ENCODE data around the gene SENP8.

The SENP8 gene

DNA sequence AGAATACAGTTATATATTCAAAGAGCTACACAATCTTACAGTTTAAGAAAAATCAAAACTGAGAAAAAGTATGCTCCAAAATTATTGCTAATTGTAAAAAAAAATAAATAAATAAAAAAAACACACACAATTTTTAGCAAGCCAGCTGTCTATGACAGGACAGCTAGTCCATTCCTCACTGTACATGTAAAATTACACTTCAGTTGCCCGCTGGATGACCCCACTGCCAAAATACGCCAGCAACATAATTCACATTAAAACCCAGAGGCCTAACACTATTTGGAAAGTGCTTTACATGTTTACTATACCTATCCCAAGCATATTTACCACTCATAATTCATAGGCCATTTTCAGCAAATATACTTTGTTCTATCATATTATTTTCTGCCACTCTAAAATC is 6.1 kb upstream of the SENP8 start:
- no peak overlapping the region for H3K27ac ChIP-seq
- no peak overlapping the region for H3K4me3 ChIP-seq

DNA sequence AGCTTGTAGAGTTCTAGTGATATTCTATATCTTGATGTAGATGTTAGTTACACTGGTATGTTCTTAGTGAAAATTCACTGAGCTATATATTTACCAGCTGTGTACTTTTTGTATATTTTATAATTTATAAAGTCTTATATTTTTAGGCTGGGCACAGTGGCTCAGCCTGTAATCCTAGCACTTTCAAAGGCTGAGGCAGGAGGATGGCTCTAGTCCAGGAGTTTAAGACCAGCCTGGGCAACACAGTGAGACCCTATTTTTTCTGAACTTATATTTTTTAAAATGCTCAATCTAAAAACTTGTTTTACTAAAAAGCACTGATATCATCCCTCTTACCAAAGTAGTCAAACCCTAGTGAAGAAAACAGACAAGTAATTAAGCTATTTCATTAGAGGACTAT is 5.4 kb upstream of the SENP8 start:
- Histone ChIP-seq H3K4me3 (no peak overlapping the region), H3K27ac (no peak overlapping the region)

DNA sequence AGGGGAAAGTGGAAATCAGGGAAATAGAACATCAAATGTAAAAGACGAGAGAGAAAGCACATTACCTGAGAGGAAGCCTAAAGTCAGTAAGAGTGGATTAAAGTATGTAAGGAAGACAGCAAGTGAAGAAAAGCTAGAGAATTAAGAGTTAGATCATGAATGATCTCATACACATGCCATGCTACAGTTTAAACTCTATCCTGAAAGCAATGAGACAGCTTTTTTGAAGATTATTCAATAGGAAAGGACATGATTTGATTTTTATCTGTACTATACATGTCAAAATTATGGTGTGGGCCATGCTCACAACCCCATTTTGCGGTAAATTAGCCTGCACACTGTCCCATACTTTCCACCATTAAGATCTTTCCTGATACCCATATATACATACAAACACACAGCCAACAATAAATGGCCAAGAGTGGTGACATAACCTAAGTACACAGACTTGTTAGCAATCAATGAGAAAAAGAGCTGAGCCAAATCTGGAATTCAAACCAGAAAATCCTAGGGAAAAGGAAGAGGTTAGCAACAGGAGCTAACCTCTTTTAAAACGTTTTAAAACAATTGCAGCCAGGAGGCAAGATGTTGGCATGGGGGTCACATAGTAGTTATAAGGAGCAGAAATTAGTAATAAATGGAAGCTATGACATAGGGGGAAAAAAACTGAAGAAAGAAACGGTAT is 4.7 kb upstream of the SENP8 start:
- no peak overlapping the region for H3K4me3 ChIP-seq
- no peak overlapping the region for H3K27ac ChIP-seq

DNA sequence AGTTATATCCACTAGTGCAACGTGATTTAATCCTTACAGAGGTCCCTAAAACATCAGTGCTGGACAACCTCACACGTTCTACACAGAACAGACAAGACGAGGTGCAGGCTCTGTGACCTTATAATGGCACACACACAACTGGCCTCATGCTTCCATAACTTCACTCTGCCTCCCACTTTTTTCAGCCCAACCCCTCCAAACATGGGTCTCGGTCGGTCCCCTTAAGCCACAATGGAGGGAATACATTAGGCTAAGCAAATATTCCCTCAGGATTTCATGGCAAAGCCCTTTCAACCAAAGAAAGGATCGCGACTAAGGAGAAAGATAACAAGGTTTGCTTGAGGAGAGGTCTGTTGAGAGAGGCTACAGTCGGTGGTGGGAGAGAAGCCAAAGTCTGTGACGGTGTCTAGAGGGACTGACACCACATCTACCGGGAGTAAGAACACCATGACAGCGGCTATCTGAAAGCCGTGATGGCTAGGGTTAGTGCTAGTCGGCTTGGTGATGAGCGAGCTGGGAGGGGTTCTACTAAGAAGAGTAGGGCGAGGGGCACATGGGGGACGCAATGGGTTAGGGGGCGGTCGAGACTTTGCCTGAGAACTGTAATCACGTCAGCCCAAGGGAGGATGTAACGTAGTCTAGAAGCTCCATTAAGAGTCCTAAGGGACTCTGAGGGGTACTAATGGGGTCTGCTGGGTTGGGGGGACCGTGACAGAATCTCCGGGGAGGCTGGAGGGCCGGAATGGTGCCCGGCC is 1.3 kb upstream of the SENP8 start:
- peak overlapping the region; percentile 74 to 94 (median 90) for H3K4me3 ChIP-seq
- peak overlapping the region in 20 of 21 experiments; percentile 72 to 97 (median 96) for H3K27ac ChIP-seq

DNA sequence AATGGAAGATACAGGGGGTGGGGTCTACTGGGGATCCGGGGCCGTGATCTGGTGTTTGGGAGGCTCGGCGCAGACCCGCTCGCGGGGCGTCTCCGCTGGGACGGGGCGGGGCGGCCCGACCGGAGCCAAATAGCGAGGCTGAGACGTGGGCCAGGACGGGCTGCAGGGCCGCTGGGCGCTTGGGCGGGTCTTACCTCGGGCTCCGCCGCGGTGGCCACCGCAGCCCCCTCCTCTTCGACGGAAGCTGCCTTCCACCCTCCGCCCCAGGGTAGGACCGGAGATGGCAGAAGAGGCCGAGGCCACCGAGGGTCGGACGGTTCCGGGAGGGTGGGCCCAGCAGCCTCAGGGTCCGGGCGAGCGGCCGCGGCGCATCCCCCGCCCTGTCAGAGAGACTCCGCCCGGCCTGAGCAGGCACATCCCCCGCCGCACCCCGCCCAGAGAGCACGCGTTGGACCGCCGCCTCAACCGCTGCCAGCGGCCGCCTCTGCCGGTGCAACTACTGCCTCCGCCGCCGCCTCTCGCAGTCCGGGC is 652 bp upstream of the SENP8 start:
- Histone ChIP-seq H3K27ac (peak overlapping the region; percentile 72 to 97 (median 95)), H3K4me3 (peak overlapping the region; percentile 74 to 94 (median 90))

DNA sequence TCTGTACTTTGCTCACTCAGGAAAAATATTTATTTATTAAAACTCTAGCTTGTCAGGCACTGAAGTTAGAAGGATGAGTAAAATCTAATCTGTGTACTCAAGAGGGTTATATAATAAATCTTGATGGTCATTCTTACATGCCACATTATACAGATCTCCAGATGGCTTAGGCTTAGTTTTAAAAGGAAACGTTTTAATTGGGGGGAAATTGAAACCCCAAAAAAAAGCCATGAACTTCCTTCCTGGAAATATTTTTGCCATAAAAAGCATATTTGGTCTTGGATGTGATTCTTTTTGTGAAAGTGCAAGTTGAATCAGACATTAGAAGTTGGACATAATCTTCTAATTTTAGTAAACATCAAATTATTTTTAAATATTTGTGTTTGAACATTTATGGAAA is 6.0 kb downstream of the SENP8 start:
- Histone ChIP-seq H3K27ac (no peak overlapping the region), H3K4me3 (no peak overlapping the region)

DNA sequence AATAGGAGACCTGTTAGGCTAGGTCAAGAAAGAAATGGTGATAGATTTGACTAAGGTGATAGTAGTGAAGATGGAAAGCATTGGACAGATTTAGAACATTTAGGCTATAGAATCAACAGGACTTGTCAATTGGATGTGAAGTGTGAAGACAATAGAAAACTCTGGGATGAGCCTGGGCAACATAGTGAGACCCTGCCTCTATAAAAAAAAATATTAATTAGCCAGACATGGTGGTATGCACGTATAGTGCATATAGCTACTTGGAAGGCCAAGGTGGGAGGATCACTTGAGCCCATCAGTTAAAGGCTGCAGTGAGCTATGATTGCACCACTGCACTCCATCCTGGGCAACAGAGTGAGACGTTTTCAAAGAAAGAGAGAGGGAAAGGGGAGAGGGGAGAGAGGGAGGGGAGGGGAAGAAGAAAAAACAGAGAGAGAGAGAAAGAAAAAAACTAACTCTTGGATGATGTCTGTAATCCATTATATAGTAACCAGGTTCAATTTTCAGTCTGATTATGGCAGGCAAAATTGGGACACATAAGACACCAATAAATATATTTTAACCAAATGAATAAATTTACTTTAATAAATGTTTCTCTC is 9.6 kb downstream of the SENP8 start:
- H3K4me3 ChIP-seq: no peak overlapping the region
- H3K27ac ChIP-seq: no peak overlapping the region

DNA sequence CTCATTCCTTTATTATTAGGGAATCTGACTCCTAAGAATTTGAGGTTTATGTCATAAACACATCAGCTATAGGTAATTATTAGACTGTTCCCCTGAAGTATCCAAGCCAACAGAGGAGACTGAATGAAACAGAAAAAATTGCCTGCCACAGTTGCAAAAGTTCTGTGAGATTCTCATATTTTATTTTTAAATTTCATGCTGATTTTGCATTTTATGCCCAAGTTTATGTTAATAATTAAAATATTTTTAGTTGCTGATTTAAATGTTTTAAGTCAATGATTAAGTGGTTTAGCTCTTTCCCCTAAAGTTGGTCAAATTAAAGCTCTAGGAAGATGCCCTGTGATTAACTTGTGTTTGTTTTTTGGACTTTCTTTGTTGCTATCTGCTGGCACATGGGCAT is 10.2 kb downstream of the SENP8 start:
- H3K4me3 ChIP-seq: no peak overlapping the region
- H3K27ac ChIP-seq: no peak overlapping the region

DNA sequence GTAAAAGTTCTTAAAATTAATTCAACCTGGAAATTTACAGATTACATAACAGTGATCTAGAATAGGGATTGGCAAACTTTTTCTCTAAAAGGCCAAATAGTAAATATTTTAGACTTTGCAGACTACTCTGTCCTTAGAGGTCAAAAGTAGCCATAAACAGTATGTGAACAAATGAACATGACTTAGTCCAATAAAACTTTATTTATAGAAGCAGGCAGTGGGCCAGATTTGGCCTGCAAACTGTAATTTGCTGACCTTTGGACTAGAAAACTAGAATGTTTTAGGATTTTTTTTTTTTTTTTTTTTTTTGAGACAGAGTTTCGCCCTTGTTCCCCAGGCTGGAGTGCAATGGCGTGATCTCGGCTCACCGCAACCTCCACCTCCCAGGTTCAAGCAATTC is 12.1 kb downstream of the SENP8 start:
- Histone ChIP-seq H3K27ac (no peak overlapping the region), H3K4me3 (no peak overlapping the region)

DNA sequence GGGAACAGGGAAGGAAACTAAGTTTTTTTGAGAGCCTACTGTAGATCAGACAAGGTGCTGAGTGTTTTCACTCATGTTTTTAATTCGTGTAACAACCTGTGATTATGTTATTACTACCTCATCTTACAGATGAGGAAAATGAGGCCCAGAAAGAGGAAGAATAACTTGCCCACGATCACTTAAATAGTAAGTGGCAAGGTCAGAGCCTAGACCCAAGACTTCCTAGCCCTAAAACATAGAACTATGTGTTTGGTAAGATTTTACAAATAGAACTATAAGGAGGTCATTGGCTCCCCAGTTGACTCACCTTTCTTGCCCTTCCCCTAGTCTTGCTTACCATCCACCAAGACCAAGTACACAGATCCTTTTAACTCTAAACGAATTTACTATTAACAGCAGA is 13.7 kb downstream of the SENP8 start:
- Histone ChIP-seq H3K27ac (no peak overlapping the region), H3K4me3 (no peak overlapping the region)

DNA sequence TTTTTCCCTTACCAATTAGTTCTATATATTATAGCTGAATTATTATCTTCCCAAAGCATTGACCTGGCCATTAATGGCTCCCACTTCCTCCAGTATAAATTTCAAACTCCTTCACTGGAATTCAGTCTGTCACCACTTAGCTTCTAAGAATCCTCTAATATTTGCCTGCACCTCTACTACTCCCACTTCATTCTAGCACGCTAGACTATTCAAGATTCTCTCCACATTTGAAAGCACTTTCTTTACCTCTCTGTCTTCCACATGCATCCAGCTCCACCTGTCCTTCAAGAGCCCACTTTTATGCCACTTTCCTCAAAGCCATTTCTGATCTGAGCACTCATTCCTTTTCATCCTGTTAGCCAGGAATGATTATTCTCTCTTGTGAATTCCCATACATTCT is 15.0 kb downstream of the SENP8 start:
- Histone ChIP-seq H3K4me3 (no peak overlapping the region), H3K27ac (no peak overlapping the region)

DNA sequence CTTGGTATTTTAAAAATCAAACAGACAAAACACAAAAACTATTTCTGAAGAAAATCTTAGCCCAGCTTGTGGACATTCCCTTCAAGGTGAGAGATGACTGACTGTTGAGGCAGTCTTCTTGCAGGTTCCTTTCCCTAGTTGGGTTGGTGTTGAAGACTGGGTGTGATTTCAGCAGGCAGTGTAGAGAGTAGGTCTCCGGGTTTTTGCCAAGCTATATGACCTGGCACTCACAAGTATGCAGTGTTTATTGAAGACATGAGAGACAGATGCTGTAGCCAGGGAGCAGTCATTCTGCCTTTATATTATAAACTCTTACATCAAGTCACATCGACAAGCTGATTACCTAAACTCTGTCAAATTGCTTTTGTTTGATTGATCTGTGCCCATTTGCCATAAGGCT is 17.5 kb downstream of the SENP8 start:
- no peak overlapping the region for H3K27ac ChIP-seq
- no peak overlapping the region for H3K4me3 ChIP-seq

DNA sequence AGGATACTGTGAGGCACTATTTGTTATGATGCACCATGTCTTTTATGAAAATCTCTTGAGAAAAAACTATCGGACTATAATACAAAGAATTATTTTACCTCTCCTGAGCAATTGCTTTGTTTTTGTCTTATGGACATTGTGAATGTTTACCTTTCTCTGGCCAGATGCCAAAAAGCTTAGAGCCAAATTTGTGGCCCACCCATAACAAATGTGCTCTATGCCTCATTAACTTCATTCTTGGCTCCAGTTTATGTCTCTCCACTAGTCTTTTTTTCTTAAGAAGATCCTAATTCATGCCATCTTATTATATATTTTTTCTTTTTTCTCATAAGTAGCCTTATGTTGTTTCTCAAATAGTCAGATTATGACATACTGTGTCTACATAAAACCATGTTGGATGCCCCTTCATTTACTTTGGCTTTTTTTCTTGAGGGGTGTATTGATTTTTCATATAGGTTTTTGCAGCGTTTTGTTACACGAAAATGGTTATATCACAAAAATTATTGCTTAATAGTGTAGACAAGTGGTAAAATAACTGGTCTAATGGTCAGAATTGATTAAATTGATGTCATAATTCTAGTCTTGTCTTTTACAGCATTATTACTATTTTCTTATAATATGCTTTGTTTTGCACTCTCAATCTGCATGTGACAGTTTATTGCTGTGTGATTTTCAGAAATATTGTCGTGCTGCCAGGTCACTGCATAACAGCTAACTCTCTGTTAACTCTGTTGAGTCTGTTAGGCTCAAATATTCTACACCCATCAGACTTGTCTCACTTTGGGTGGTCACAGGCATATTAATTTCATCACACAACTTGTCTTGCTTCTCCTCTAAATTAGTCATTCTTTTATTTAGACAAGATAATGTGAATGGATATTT is 18.2 kb downstream of the SENP8 start:
- Histone ChIP-seq H3K4me3 (no peak overlapping the region), H3K27ac (no peak overlapping the region)

DNA sequence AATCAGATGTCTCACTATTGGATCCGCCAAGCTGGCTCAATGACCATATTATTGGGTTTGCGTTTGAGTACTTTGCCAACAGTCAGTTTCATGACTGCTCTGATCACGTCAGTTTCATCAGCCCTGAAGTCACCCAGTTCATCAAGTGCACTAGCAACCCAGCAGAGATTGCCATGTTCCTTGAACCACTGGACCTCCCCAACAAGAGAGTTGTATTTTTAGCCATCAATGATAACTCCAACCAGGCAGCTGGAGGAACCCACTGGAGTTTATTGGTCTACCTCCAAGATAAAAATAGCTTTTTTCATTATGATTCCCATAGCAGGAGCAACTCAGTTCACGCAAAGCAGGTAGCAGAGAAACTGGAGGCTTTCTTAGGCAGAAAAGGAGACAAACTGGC is 21.5 kb downstream of the SENP8 start:
- Histone ChIP-seq H3K27ac (no peak overlapping the region), H3K4me3 (no peak overlapping the region)

DNA sequence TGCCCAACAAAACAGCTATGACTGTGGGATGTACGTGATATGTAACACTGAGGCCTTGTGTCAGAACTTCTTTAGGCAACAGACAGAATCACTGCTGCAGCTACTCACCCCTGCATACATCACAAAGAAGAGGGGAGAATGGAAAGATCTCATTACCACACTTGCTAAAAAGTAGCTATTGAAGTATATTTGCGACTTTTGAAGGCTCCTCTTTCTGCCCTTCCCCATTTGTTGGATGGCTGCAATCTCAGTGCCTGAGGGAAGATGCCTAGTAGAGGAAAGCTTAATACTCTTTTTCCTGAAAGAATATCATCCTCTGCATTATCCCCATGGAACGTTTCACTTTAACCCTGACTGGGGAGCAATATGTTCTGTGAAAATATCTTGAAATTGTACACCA is 21.9 kb downstream of the SENP8 start:
- Histone ChIP-seq H3K4me3 (no peak overlapping the region), H3K27ac (no peak overlapping the region)

DNA sequence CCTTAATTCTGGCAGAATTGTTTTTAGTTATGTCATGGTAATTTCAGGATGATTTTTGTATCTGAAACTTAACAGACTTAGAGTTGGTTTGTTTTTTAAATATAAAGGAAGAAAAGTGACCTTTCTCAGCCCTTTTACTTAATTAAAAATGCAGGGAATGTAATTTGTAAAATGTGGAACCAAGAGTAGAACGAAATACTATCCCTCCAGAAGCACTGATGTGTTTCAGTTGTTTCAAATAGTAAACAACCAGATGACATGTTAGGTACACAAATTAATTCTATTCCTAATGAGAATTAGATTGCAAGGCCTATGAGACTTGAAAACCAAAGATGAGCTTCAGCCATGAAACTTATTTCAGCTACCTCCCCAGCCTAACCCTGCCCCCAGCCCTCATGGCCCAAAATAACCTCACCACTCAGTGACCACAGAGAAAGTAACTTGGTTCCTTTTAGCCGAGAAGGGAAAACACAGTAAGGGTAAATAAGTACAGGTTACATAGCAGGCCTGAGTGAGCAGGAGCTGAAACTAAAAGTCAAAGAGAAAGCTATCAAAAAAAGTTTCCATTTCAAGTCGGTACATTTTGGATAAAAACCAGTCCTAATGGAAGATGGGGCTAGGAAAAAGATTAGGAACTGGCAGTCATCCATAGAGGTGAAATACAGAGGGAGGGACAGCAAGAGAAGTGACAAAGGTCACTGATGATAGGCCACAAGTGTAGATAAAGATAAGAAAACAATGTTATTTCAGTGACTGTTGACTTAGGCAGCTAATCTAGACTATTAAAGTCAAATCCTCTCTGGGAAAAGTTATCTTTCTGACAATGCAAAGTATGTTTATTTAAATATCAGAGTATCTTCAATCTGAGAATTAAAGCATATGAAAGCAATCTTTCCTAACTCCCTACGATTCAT is 23.2 kb downstream of the SENP8 start:
- H3K4me3 ChIP-seq: no peak overlapping the region
- no peak overlapping the region for H3K27ac ChIP-seq

DNA sequence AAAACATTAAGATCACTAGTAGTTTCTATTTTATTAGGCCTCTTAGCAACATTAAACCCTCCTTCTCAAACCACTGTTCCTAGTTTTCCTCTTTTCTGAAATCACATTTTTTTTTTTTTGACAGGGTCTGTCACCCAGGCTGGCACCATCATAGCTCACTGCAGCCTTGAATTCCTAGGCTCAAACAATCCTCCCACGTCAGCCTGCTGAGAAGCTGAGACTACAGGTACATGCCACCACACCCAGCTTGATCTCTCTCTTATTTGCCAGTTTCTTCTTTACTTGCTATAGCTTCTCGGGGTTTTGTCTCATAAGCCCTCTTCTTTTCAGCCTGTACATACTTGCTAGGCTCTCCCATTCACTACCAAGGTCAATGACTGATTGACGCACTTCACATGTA is 28.0 kb downstream of the SENP8 start:
- H3K27ac ChIP-seq: no peak overlapping the region
- no peak overlapping the region for H3K4me3 ChIP-seq

DNA sequence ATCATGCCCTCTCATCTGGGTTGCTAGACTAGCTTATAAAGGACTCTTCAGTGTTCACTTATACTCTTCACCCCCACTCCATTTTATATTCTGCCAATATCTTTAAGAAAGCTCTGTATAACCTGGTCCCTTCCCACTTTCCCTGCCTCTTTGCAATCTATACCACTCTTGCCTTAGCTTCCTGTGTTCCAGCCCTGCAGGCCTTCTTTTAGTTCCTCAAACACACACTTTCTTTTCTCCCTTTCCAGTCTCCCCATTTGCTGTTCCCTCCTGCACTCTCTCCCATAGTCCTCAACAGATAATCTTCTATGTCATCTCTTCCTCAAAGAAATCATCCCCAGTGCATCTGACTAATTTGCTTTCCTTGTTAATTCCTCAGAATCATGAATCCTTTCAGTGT is 28.7 kb downstream of the SENP8 start:
- Histone ChIP-seq H3K27ac (no peak overlapping the region), H3K4me3 (no peak overlapping the region)

DNA sequence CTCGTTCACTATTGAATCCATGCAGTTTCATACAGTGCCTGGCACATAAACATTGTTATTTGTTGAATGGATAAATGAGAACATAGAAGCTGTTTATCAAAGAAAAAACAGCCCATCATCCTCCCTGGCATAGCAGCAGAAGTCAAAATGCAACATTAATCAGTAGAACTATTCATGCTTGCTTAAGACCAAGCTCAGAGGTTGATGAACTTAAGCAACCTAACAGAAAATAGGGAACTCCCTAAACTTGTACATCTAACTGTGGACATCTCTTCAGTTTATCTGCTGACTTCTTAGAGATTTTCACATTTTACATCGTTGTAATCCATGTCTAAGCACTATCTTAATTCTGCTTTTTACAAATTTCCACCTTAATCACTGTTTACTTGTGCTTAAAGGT is 29.2 kb downstream of the SENP8 start:
- no peak overlapping the region for H3K27ac ChIP-seq

More for the DNA sequence above, 29.2 kb downstream of the SENP8 start:
- H3K4me3 ChIP-seq: no peak overlapping the region

Measured in skin epidermis (tissue), 12 donors.